Prostate gland (tissue), 2 donors: ENCODE measurements around the gene WDFY3. TPM values are rescaled to one million over a fixed set of nuclear protein-coding genes. Genes with fewer than 3 reads are reported as not detected.

Source experiments
- DNase-seq: peaks from one replicate; pipeline ENCODE4 v3.0.0-alpha.2; 2019; ENCODE audit warnings: low spot score
- H3K27ac ChIP-seq, 2 donors: fragments of 200-600 bp; sonication (generic); 2 replicates each; pipeline ENCODE4 v1.5.1; 2017 to 2019
- H3K27me3 ChIP-seq: fragments of 200-600 bp; sonication (generic); replicated peaks from 2 replicates; pipeline ENCODE4 v1.5.1; 2019; ENCODE audit not compliant: insufficient read depth
- H3K36me3 ChIP-seq, 2 donors: fragments of 200-600 bp; sonication (generic); 1 replicate in 1 of 2; 2 replicates in 1 of 2; pipeline versions ENCODE4 v1.5.1 to v1.8.1; 2017 to 2019
- H3K4me1 ChIP-seq: fragments of 200-600 bp; sonication (generic); replicated peaks from 2 replicates; pipeline ENCODE4 v1.5.1; 2019
- H3K4me3 ChIP-seq, 2 donors: fragments of 200-600 bp; sonication (generic); 2 replicates each; pipeline ENCODE4 v1.5.1; 2017 to 2019
- H3K9me3 ChIP-seq: fragments of 200-600 bp; sonication (generic); 2 replicates; pipeline ENCODE4 v1.5.1; 2017
- POLR2A ChIP-seq: fragments of 450-650 bp; IDR thresholded peaks from one replicate; pipeline ENCODE4 v1.6.1; 2016; ENCODE audit warnings: antibody characterized with exemption, mild to moderate bottlenecking
- POLR2AphosphoS5 ChIP-seq: sonication (generic); formaldehyde crosslinking; IDR thresholded peaks from one replicate; pipeline ENCODE4 v1.6.1; 2017; ENCODE audit warnings: antibody characterized with exemption
- WGBS: methylation state at CpG from one replicate; pipeline ENCODE4 v1.1.5; 2018; 5-methylcytosine and 5-hydroxymethylcytosine counted together
- intact Hi-C: fragments of 100-400 bp; cut with DNase I; formaldehyde crosslinking; loops from one replicate; pipeline ENCODE4 v1.14.2; 2022
- total RNA-seq, 2 donors: library from RNA; depleted of rRNA; stranded (reverse); fragments of >200 nt; gene quantifications; one replicate each; pipeline ENCODE4 v1.1.0, GENCODE V29; 2016
- TF ChIP-seq, protein P1 (sequence below), 4 experiments: fragments of 200-600 bp in 2 of 4; fragments of 450-650 bp in 2 of 4; sonication (generic) in 2 of 4; IDR thresholded peaks; 1 replicate in 3 of 4; 2 replicates in 1 of 4; pipeline ENCODE4 v1.5.1; 2016 to 2019; ENCODE audit warnings: antibody characterized with exemption in 4 of 4, mild to moderate bottlenecking in 2 of 4, moderate library complexity in 2 of 4

The WDFY3 gene
- total RNA-seq, 2 donors from 2014 or later: 48.1 to 110 TPM

DNA sequence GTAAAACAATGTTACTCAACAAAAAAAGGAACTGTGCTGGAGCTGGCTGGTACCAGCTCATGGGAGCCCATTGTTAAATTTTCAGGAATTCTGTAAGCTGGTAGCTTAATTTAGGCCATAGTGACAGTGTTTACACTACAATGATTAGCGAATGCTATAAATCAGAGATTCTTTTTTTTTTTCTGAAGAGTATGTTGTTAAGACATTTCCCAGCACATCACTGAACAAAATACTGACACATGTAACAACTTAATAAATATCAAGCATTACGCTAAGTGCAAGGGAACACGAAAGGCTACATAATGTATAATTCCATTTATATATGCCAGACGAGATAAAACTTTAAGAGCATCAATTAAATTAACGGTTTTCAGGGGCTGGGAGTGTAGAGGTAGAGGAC, 4.4 kb downstream of the WDFY3 start:
- WGBS: 62% methylated on average over 5 of the region's 5 CpGs

DNA sequence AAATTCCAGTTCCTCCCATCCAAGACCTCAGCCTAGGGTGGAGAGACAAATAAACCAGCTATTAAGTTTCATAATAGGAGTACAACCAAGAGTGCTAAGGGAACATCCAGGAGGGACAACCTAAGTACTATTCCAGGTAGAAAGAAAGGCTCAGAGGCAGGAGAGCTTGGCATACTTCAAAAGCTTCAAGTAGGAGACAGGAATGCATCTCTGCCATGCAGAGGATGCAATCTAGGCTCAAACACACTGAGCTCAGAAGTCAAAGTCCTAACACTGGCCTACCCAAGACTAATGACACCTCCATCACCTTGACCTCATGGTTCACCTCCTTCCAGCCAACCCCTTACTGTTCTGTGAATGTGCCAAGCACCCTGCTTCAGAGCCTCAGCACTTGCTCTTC, 8.1 kb downstream of the WDFY3 start:
- TF ChIP-seq POLR2AphosphoS5 (no peak), POLR2A (no peak)
- TF ChIP-seq, protein P1, sequence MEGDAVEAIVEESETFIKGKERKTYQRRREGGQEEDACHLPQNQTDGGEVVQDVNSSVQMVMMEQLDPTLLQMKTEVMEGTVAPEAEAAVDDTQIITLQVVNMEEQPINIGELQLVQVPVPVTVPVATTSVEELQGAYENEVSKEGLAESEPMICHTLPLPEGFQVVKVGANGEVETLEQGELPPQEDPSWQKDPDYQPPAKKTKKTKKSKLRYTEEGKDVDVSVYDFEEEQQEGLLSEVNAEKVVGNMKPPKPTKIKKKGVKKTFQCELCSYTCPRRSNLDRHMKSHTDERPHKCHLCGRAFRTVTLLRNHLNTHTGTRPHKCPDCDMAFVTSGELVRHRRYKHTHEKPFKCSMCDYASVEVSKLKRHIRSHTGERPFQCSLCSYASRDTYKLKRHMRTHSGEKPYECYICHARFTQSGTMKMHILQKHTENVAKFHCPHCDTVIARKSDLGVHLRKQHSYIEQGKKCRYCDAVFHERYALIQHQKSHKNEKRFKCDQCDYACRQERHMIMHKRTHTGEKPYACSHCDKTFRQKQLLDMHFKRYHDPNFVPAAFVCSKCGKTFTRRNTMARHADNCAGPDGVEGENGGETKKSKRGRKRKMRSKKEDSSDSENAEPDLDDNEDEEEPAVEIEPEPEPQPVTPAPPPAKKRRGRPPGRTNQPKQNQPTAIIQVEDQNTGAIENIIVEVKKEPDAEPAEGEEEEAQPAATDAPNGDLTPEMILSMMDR (IDR thresholded peaks at IDR 0.05): no peak
- Histone ChIP-seq H3K4me1 (no peaks in the 10 kb centered on the region), H3K27ac (no peak overlapping the region), H3K4me3 (no peak overlapping the region), H3K36me3 (no peaks in the 10 kb centered on the region), H3K9me3 (no peaks in the 10 kb centered on the region), H3K27me3 (no peaks in the 10 kb centered on the region)
- DNase-seq: no peak
- intact Hi-C loops: no loop called here

More for the DNA sequence above, 4.4 kb downstream of the WDFY3 start:
- Histone ChIP-seq H3K36me3 (no peaks in the 10 kb centered on the region), H3K4me1 (no peaks in the 10 kb centered on the region), H3K27me3 (no peaks in the 10 kb centered on the region), H3K4me3 (no peak overlapping the region), H3K9me3 (no peaks in the 10 kb centered on the region), H3K27ac (no peak overlapping the region)
- intact Hi-C loops: no loop called here
- DNase-seq: no peak
- no peak for TF ChIP-seq POLR2AphosphoS5
- TF ChIP-seq, protein P1 (IDR thresholded peaks at IDR 0.05): no peak
- TF ChIP-seq POLR2A: no peak

DNA sequence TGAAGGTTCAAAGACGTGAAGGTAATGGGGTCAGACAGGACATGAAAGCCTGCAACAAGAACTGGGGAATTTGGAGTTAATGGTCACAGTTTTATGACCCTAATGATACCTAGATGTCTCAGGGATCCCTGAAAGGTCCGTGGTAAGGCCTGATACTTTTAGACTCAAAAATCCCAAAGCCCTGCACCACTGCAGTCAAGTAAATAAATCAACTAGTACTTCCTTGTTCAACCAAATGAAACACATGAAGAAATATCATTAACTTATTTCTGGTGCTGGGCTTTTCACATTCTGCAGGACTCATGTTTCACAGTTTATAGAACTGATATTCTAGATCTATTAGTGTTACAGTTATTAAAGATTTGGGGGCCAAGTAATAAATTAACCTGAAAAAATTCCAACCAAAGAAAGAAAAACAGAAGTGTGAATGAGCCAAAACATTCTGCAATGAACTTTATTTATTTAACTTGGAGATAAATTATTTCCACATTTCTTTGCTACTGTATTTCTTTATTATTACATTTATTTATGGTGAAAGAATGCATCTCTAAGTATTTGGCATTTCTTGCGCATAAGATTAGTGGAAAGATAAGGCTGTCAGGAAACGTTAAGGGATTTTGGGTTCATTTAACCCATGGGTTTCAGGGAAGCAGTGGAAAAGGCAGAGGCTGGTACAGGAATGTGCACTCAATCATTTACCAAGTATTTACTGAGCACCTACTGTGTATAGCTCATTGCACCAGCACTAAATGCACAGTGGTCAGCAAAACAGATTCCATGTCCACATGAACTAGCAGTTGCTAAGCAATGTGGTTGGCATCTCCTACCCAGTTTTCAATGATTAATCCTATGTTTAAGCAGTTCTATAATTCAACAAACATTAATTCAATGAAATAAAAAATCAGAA, 8.7 kb downstream of the WDFY3 start:
- no peaks in the 10 kb centered on the region for H3K27me3 ChIP-seq
- no peak for DNase-seq
- H3K4me3 ChIP-seq: no peak overlapping the region
- TF ChIP-seq, protein P1 (IDR thresholded peaks at IDR 0.05): no peak
- no peak for TF ChIP-seq POLR2AphosphoS5
- TF ChIP-seq POLR2A: no peak
- no peaks in the 10 kb centered on the region for H3K4me1 ChIP-seq
- no peaks in the 10 kb centered on the region for H3K36me3 ChIP-seq
- intact Hi-C loops: no loop called here
- H3K9me3 ChIP-seq: no peaks in the 10 kb centered on the region
- H3K27ac ChIP-seq: no peak overlapping the region
- 42% methylated on average over 4 of the region's 4 CpGs for WGBS

DNA sequence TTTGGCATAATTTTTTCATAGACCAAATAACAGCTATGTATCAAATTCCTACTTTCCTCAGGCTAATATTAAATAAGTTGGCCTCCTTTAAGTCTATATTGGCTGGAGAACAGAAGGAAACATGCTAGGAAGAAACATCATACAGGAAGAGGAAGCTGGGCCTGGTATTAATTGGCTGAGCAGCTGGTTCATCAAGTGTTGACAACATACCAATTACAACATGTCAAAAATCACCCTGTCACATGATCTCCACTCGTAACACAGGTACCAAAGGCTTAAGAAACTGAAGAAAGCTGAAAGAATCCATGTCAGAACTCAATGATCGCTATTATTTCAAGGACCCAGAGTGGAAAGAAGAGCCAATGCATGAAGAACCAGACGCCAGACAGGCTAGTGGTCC, 10.5 kb downstream of the WDFY3 start:
- no peaks in the 10 kb centered on the region for H3K9me3 ChIP-seq
- no peak overlapping the region for H3K27ac ChIP-seq
- H3K4me3 ChIP-seq: no peak overlapping the region
- no peaks in the 10 kb centered on the region for H3K27me3 ChIP-seq
- TF ChIP-seq, protein P1 (IDR thresholded peaks at IDR 0.05): no peak
- no peak for TF ChIP-seq POLR2A
- TF ChIP-seq POLR2AphosphoS5: no peak
- no peaks in the 10 kb centered on the region for H3K4me1 ChIP-seq
- intact Hi-C loops: no loop called here
- DNase-seq: no peak
- 88% methylated on average over 3 of the region's 3 CpGs for whole genome bisulfite sequencing
- no peaks in the 10 kb centered on the region for H3K36me3 ChIP-seq
